GM10248 (cell line): ENCODE results near the gene ZNF205.
A peak's percentile ranks its signal among the peaks of the same experiment; 100 is the strongest.
"Not testable (repeated sequence)": the region's sequence is repeated elsewhere in the genome, so short reads cannot be mapped to it uniquely, and the experiment has no call there.

Source experiments
- CTCF ChIA-PET: fragments of 300-600 bp; sonication (Branson Sonifier 250); formaldehyde crosslinking; extraction: SDS; loops from one replicate; lab custom pipeline; 2021; ENCODE audit warnings: antibody characterized with exemption; lab: Yijun Ruan, JAX
- POLR2A ChIA-PET: fragments of 350-650 bp; sonication (Branson Sonifier 250); formaldehyde crosslinking; extraction: SDS; loops from one replicate; lab custom pipeline; 2020; ENCODE audit warnings: antibody characterized with exemption; lab: Yijun Ruan, JAX
- DNase-seq: peaks from one replicate; pipeline ENCODE4 v3.0.0; 2012; ENCODE audit errors: extremely low spot score
- TF ChIP-seq, protein P1 (sequence below): IDR thresholded peaks from 2 replicates; pipeline ENCODE4 v1.5.1; 2012; ENCODE audit warnings: mild to moderate bottlenecking, low read depth; ENCODE audit errors: extremely low read depth, missing control alignments, control extremely low read depth

The ZNF205 gene

DNA sequence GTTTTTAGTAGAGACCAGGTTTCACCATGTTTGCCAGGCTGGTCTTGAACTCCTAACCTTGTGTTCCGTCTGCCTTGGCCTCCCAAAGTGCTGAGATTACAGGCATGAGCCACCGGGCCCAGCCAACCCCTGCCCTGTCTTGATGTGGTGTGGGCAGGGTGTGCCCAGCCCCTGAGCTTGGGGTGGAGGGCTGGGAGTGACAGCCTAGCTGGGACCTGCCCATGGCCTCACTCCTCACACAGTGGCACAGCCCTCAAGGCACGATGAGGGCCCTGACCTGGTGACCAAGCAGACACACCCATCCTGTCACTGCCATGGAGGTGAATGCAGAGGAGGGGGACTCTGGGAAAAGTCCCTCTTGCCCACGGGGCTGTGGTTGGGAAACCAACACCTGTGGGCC, 43.9 kb upstream of the ZNF205 start:
- TF ChIP-seq, protein P1, sequence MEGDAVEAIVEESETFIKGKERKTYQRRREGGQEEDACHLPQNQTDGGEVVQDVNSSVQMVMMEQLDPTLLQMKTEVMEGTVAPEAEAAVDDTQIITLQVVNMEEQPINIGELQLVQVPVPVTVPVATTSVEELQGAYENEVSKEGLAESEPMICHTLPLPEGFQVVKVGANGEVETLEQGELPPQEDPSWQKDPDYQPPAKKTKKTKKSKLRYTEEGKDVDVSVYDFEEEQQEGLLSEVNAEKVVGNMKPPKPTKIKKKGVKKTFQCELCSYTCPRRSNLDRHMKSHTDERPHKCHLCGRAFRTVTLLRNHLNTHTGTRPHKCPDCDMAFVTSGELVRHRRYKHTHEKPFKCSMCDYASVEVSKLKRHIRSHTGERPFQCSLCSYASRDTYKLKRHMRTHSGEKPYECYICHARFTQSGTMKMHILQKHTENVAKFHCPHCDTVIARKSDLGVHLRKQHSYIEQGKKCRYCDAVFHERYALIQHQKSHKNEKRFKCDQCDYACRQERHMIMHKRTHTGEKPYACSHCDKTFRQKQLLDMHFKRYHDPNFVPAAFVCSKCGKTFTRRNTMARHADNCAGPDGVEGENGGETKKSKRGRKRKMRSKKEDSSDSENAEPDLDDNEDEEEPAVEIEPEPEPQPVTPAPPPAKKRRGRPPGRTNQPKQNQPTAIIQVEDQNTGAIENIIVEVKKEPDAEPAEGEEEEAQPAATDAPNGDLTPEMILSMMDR = no peak
- ChIA-PET CTCF (interaction anchor here (2.3 kb wide), 1 partner anchor 9 kb away, joined by 11 read pairs; no protein-coding TSS in a partner anchor), POLR2A (no interaction called here)
- no peak for DNase-seq

DNA sequence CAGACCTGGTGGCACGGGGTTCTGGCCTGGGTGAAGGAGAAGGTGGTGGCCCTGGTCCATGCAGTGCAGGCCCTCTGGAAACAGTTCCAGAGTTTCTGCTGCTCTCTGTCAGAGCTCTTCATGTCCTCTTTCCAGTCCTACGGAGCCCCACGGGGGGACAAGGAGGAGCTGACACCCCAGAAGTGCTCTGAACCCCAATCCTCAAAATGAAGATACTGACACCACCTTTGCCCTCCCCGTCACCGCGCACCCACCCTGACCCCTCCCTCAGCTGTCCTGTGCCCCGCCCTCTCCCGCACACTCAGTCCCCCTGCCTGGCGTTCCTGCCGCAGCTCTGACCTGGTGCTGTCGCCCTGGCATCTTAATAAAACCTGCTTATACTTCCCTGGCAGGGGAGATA, 43.2 kb upstream of the ZNF205 start:
- POLR2A ChIA-PET, DNase-seq: not testable (repeated sequence)
- CTCF ChIA-PET = interaction anchor here (0.9 to 2.3 kb wide), 2 partner anchors 9 to 10 kb away, joined by 3 to 11 read pairs; no protein-coding TSS in a partner anchor

DNA sequence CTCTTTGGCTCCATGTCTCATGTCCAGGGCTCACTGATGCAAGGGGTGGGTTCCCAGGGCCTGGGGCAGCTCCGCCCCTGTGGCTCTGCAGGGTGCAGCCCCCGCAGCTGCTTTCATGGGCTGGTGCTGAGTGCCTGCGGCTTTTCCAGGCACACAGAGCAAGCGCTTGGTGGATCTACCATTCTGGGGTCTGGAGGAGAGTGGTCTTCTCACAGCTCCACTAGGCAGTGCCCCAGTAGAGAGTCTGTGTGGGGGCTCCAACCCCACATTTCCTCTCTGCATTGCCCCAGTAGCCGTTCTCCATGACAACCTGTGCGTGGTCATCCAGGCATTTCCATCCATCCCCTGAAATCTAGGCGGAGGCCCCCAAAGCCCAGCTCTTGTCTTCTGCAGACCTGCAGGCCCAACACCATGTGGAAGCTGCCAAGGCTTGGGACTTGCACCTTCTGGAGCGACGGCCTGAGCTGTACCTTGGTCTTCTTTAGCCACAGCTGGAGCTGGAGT, 41.7 kb upstream of the ZNF205 start:
- CTCF ChIA-PET = interaction anchor here (0.9 to 1.5 kb wide), 4 partner anchors 12 to 59 kb away, joined by 3 to 6 read pairs (median 3); no protein-coding TSS in a partner anchor
- POLR2A ChIA-PET = no interaction called here
- DNase-seq = no peak
- TF ChIP-seq, protein P1 = no peak

DNA sequence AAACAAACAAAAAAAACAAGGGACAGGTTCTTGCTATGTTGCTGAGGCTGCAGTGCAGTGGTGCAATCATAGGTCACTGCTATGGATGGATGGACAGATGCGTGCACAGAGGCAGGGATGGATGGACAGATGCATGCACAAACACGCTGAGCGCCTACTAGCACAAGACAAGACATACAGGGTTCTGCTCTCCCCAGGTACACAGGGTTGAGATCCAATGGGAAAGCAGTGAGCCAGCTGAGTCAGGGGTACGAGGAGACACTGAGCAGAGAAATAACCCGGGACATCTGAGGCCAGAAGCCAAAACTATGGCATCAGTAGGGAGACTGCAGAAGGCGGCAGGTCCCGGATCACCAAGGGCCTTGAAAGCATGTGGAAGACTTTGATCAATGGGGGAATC, 40.7 kb upstream of the ZNF205 start:
- POLR2A ChIA-PET = no interaction called here
- CTCF ChIA-PET = interaction anchor here (1.2 kb wide), 1 partner anchor 58 kb away, joined by 3 read pairs; no protein-coding TSS in a partner anchor
- TF ChIP-seq, protein P1 = no peak
- no peak for DNase-seq

DNA sequence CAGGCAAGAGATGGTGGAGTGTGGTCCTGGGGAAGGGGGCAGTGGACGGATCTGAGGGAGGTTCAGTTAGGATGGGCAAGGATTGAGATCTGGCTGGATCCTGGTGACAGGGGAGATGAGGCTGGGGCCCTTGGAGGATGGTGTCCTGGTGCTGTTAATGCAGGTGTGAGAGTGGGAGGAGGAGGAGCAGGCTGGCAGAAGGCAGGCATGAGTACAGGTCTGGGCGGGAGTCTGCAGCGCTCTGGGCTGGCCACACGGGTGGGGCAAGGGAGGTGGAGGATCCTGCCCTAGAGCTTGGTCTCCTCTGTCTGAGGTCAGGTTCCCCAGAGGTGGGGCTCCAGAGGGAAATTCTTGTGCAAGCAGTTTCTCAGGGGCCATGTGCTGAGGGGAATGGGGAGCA, 40.2 kb upstream of the ZNF205 start:
- DNase-seq, POLR2A ChIA-PET, CTCF ChIA-PET: not testable (repeated sequence)

DNA sequence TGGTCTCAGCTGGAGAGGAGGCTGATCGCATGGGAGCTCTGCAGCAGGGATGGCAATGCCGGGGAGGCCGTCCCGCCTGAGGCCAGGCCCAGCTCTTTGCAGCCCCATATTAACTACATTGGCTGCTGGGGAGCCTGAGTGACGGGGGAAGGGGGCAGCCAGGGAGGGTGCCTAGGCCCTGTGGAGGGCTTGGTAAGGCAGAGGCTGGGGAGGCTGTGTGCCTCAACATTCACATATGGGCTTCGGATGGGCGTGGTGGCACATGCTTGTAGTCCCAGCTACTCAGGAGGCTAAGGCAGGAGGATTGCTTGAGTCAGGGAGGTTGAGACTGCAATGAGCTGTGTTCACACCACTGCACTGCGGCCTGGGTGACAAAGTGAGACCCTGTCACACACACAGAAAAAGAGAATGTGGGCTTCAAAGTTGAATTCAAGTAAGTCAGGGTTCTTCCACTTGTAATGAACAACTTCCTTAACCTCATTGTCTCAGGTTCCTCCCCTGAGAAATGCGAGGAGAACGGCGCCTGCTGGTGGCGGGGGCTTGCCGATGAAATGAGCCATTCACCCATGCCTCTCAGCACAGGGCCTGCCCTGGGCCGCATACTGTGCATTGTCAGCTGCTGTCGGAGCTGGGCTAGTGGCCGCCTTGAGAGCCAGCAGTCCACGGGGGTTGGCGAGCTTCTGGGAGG, 39.7 kb upstream of the ZNF205 start:
- TF ChIP-seq, protein P1 = peak; percentile 21
- POLR2A ChIA-PET, DNase-seq, CTCF ChIA-PET: not testable (repeated sequence)

DNA sequence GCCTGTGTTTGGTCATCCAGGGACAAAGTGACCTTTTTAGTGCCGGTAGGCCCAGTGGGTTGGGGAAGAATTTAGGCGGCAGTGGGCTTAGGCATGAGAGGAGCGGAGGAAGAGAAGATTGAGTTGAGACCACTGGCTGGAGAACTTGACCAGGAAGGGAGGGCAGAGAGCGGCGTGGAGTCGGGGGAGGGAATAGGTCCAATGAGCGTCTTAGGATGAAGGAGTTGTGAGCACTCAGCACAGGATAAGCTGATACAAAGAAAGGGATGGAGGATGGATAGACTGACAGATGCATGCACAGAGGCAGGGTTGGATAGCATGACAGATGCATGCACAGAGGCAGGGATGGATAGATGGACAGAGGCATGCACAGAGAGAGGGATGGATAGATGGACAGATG, 38.9 kb upstream of the ZNF205 start:
- no peak for DNase-seq
- ChIA-PET CTCF (no interaction called here), POLR2A (no interaction called here)
- TF ChIP-seq, protein P1 = no peak
